Sigmoid colon (tissue), 4 donors: Measurements from ENCODE around the gene GALM.

Experiments
- CTCF ChIP-seq, 4 experiments: fragments of 450-650 bp in 3 of 4; fragments of 200-600 bp in 1 of 4; IDR thresholded peaks; one replicate each; pipeline ENCODE4 v1.5.1; 2016 to 2019; ENCODE audit warnings: antibody characterized with exemption in 4 of 4, mild to moderate bottlenecking in 3 of 4, moderate library complexity in 2 of 4
- EP300 ChIP-seq, 4 donors: sonication (generic); formaldehyde crosslinking; IDR thresholded peaks; one replicate each; pipeline ENCODE4 v1.6.1; 2017; ENCODE audit warnings: antibody characterized with exemption in 4 of 4
- POLR2AphosphoS5 ChIP-seq, 4 donors: sonication (generic); formaldehyde crosslinking; IDR thresholded peaks; one replicate each; pipeline ENCODE4 v1.6.1; 2017; ENCODE audit warnings: antibody characterized with exemption in 4 of 4

- TF ChIP-seq CTCF (IDR thresholded peaks at IDR 0.05): no peak
- TF ChIP-seq POLR2AphosphoS5 (IDR thresholded peaks at IDR 0.05): no peak
- TF ChIP-seq EP300 (IDR thresholded peaks at IDR 0.05): no peak
Observed at GRCh38 chr2:38751596-38752410, 85.9 kb downstream of the GALM start.
